ENCODE results near the gene PDLIM1. TPM values are rescaled to one million over a fixed set of nuclear protein-coding genes. Genes with fewer than 3 reads are reported as not detected.

PDLIM1 gene
- total and polyA plus RNA-seq, 10 of the 15 experiments (the other 5 are each of a cell fraction or from before 2014, with no cell fraction given): 95.7 to 714 (median 309) TPM

- TF ChIP-seq ZNF592 (IDR thresholded peaks at IDR 0.05): no peak
- TF ChIP-seq CEBPZ (IDR thresholded peaks at IDR 0.05; ENCODE audit: low read depth, low read length): no peak
Measured at GRCh38 chr10:95295031-95295755, 4.4 kb upstream of the PDLIM1 start (continued).

All from GM12878 (cell line).